Transverse colon (tissue), 4 donors: ENCODE data around the gene C2CD4D. TPM values are rescaled to one million over a fixed set of nuclear protein-coding genes. Genes with fewer than 3 reads are reported as not detected.

Experiments used
- DNase-seq: peaks from one replicate; pipeline ENCODE4 v3.0.0-alpha.2; 2019
- H3K27ac ChIP-seq, 4 donors: fragments of 200-600 bp; sonication (generic); 2 replicates each; pipeline ENCODE4 v1.5.1; 2016 to 2018; ENCODE audit warnings: inconsistent platforms in 4 of 4
- H3K27me3 ChIP-seq: fragments of 200-600 bp; sonication (generic); 2 replicates; pipeline ENCODE4 v1.5.1; 2017; ENCODE audit warnings: inconsistent platforms
- H3K36me3 ChIP-seq, 4 donors: fragments of 200-600 bp; sonication (generic); 2 replicates each; pipeline ENCODE4 v1.5.1; 2017 to 2019; ENCODE audit warnings: inconsistent platforms in 4 of 4
- H3K4me1 ChIP-seq, 4 donors: fragments of 200-600 bp; sonication (generic); 2 replicates each; pipeline ENCODE4 v1.5.1; 2017 to 2020; ENCODE audit warnings: inconsistent platforms in 4 of 4
- H3K4me3 ChIP-seq, 4 donors: fragments of 200-600 bp; sonication (generic); 1 replicate in 1 of 4; 2 replicates in 3 of 4; pipeline versions ENCODE4 v1.5.1 to v1.6.1; 2017 to 2019; ENCODE audit warnings: inconsistent platforms in 4 of 4
- H3K9me3 ChIP-seq, 2 donors: fragments of 200-600 bp; sonication (generic); 2 replicates each; pipeline ENCODE4 v1.5.1; 2017 to 2019; ENCODE audit warnings: inconsistent platforms in 2 of 2
- EP300 ChIP-seq: sonication (generic); formaldehyde crosslinking; IDR thresholded peaks from one replicate; pipeline ENCODE4 v1.6.1; 2017; ENCODE audit warnings: antibody characterized with exemption, low read depth
- POLR2A ChIP-seq: fragments of 450-650 bp; IDR thresholded peaks from one replicate; pipeline ENCODE4 v1.6.1; 2016; ENCODE audit warnings: antibody characterized with exemption, mild to moderate bottlenecking, moderate library complexity
- POLR2AphosphoS5 ChIP-seq, 3 donors: sonication (generic); formaldehyde crosslinking; IDR thresholded peaks; one replicate each; pipeline ENCODE4 v1.6.1; 2016; ENCODE audit warnings: antibody characterized with exemption in 3 of 3
- whole genome bisulfite sequencing, 2 donors: methylation state at CpG; one replicate each; pipeline ENCODE4 v1.1.5; 2018; ENCODE audit warnings: low coverage in 1 of 2; 5-methylcytosine and 5-hydroxymethylcytosine counted together
- in situ Hi-C, 4 donors: fragments of 200-750 bp; cut with MboI; loops; one replicate each; pipeline versions ENCODE4 v1.15.0 to v1.15.1; 2017; ENCODE audit warnings: low sequenced_read_pairs in 3 of 4, low pct_ligation_motif_present in 1 of 4, low pct_unique_long_range_greater_than_20kb in 1 of 4
- intact Hi-C: fragments of 100-400 bp; cut with DNase I; formaldehyde crosslinking; loops from one replicate; pipeline ENCODE4 v1.15.1; 2023; ENCODE audit warnings: low total_unique reads
- small RNA-seq, 4 donors: library from RNA; depleted of rRNA; stranded (forward); fragments of <200 nt; gene quantifications; one replicate each; pipeline ENCODE3, GENCODE V24; 2016
- total RNA-seq, 4 donors: library from RNA; depleted of rRNA; stranded (reverse); fragments of >200 nt; gene quantifications; one replicate each; pipeline ENCODE4 v1.1.0, GENCODE V29; 2016
- TF ChIP-seq, protein P1 (sequence below), 5 experiments: fragments of 200-600 bp in 3 of 5; fragments of 450-650 bp in 2 of 5; sonication (generic) in 3 of 5; IDR thresholded peaks; 1 replicate in 2 of 5; 2 replicates in 3 of 5; pipeline ENCODE4 v1.5.1; 2016 to 2017; ENCODE audit warnings: antibody characterized with exemption in 5 of 5, inconsistent platforms in 3 of 5, mild to moderate bottlenecking in 2 of 5, moderate library complexity in 1 of 5

The C2CD4D gene
- total RNA-seq, 4 donors from 2014 or later, result not detected

DNA sequence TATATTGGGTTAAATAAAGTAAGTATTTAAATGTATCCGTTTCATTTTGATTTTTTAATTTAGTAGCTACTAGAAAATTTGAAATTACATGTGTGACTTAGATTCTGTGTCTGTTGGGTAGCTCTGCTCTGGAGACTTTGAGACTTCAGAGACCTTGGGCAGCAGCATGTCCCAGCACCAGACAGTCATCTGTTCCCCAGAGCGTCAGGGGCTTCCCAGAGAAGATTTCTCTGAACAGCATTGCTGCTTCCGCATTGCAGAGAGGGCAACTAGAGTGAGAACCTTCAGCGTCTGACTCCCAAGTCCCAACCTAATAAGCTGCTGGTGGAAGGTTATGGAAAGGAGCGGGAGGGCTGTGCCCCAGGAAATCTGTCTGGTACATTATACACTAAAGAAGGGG, 41.0 kb downstream of the C2CD4D start:
- no peak for TF ChIP-seq EP300
- no peak for TF ChIP-seq POLR2AphosphoS5 (IDR thresholded peaks at IDR 0.05)
- TF ChIP-seq POLR2A, result no peak
- TF ChIP-seq, protein P1, sequence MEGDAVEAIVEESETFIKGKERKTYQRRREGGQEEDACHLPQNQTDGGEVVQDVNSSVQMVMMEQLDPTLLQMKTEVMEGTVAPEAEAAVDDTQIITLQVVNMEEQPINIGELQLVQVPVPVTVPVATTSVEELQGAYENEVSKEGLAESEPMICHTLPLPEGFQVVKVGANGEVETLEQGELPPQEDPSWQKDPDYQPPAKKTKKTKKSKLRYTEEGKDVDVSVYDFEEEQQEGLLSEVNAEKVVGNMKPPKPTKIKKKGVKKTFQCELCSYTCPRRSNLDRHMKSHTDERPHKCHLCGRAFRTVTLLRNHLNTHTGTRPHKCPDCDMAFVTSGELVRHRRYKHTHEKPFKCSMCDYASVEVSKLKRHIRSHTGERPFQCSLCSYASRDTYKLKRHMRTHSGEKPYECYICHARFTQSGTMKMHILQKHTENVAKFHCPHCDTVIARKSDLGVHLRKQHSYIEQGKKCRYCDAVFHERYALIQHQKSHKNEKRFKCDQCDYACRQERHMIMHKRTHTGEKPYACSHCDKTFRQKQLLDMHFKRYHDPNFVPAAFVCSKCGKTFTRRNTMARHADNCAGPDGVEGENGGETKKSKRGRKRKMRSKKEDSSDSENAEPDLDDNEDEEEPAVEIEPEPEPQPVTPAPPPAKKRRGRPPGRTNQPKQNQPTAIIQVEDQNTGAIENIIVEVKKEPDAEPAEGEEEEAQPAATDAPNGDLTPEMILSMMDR (IDR thresholded peaks at IDR 0.05), result no peak
- in situ Hi-C loops, result no loop called here
- Histone ChIP-seq H3K9me3 (no peaks in the 10 kb centered on the region), H3K4me3 (no peak overlapping the region), H3K36me3 (no peaks in the 10 kb centered on the region), H3K27me3 (peaks cover 3% of the 10 kb centered on the region), H3K4me1 (no peaks in the 10 kb centered on the region), H3K27ac (no peak overlapping the region)
- intact Hi-C loops, result no loop called here
- no peak for DNase-seq
- WGBS, 2 donors, result 90 to 97% methylated on average over 2 to 5 of the region's 5 CpGs

DNA sequence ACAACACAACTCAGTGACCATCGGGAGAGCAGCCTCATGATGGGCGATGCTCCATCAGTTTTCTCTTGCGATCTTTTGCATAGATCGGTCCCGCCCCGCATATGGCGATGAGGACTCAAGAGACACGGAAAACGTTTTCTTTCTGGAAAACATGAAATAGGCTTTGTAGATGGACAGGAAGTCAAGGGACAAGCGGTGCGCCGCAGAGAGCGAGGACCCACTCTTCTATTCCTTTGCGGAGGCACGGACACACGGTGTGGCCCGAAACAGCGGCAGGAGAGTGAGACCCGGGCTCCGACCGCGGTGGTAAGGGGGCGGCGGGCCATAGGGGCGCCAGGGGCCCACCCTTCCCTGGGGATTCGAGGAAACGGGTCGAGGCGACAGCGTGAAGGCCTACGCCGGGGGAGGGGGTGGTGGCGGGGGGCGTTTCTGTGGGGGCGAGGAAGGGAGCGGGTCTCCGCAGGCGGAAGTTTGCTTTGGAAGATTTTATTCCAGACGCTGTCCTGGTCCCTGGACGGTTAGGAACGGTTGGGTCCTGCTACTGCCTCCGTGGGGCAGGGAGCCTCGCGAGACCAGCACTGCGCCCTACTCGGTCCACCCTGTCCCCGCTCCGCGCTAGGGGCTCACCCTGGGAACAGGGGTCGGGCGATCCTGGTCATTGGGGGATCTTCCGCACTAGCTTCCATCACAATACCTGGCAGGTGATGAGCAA, 48.5 kb downstream of the C2CD4D start:
- 0% methylated on average over 14 to 41 of the region's 52 CpGs for WGBS, 2 donors
- Histone ChIP-seq H3K27ac (peak overlapping the region; percentile 82 to 87 (median 84)), H3K9me3 (no peaks in the 10 kb centered on the region), H3K4me3 (peak overlapping the region; percentile 59 to 93 (median 72)), H3K4me1 (peaks cover 0 to 19% (median 7%) of the 10 kb centered on the region in 4 donors), H3K27me3 (no peaks in the 10 kb centered on the region), H3K36me3 (no peaks in the 10 kb centered on the region)
- DNase-seq, result peak; percentile 48
- TF ChIP-seq EP300, result no peak
- TF ChIP-seq POLR2AphosphoS5 (IDR thresholded peaks at IDR 0.05), result no peak
- TF ChIP-seq POLR2A, result no peak
- TF ChIP-seq, protein P1 (IDR thresholded peaks at IDR 0.05), result no peak
- intact Hi-C loops (no loop called here), in situ Hi-C loops (no loop called here)

DNA sequence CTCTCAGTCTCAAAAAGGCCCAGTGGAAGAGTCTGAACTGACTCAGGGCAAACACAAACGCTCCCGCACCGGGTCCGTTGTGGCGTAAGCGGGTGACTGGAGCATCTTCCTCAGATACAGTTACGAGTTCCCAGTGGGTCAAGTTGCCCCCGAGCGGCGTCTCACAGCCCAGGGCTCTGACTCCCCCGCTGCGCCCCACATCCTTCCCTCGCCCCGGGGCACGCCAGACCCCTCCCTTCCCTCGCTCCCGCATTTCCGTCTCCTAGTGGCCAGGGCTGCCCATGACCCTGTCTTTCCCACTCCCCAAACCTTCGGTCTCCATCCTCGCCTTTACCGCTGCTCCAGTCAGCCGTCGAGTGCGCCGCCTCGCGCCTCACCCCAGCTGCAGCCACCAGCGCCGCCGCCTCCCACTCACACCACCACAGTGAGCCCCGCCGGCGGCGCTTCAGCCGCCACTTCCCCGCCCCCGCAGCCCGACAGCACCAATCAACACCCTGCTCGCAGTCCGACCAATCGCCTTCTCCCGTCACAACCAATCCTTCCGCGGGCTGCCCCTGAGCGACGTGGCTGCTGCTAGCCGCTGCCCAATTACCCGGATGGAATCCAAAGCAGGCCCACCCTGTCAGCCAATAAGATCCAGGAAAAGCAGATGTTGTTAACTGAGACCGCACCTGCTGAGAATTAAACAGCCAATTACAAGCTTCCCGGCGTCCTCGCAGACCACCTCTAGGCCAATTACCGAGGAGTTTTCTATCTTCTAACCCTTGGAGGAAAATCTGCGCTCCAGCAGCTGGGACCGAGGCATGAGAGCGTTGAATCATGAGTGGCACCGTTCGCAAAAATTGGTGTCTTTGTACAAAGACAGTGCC, 49.3 kb downstream of the C2CD4D start, which contains the start of gene TDRKH:
Gene TDRKH (minus strand): TSS at position 430 of the 869 bp plus-strand sequence. CDS start 7,478 bp downstream, outside the sequence.
- intact Hi-C loops (no loop called here), in situ Hi-C loops (no loop called here)
- TF ChIP-seq POLR2A (peak; percentile 69), POLR2AphosphoS5 (IDR thresholded peaks at IDR 0.05) (peak; percentile 48 to 86 (median 61)), EP300 (no peak)
- TF ChIP-seq, protein P1 (IDR thresholded peaks at IDR 0.05), result peak; percentile 10 to 59 (median 32)
- Histone ChIP-seq H3K36me3 (no peaks in the 10 kb centered on the region), H3K27ac (peak within 1 kb of the TSS; percentile 82 to 87 (median 84)), H3K27me3 (no peaks in the 10 kb centered on the region), H3K4me1 (peaks cover 0 to 19% (median 7%) of the 10 kb centered on the region in 4 donors), H3K4me3 (peak within 1 kb of the TSS; percentile 59 to 93 (median 72)), H3K9me3 (no peaks in the 10 kb centered on the region)
- WGBS, 2 donors, result 0 to 1% methylated on average over 14 to 55 of the region's 58 CpGs
- DNase-seq, result peak; percentile 98

Small RNAs within 50 kb of the gene (small RNA-seq; reads per million reads assigned to genes)
- gene RF00019, result 0 reads per million in 4 donors

Other genes with a start within 250 kb of the C2CD4D start
- 10 to 100 TPM; 11.5 to 37.0 (median 24.6) TPM for gene SNX27, start 227.8 kb downstream of the C2CD4D start, total RNA-seq
- gene CELF3, start 123.0 kb downstream of the C2CD4D start, total RNA-seq, result 1 to 10 TPM in 3 of 4 donors, not detected in 1; 1.3 to 2.7 (median 1.6) TPM
- not detected for gene RIIAD1, start 118.3 kb downstream of the C2CD4D start, total RNA-seq
- 100 to 1,000 TPM in 1 of 4 donors, 10 to 100 TPM in 3; 20.2 to 138 (median 40.1) TPM for gene MRPL9, start 76.3 kb downstream of the C2CD4D start, total RNA-seq
- gene TDRKH, start 49.3 kb downstream of the C2CD4D start, total RNA-seq, result 1 to 10 TPM in 3 of 4 donors, under 1 TPM in 1; 0.80 to 5.4 (median 4.0) TPM
- under 1 TPM in 2 of 4 donors, not detected in 2; 0.14 to 0.48 TPM for gene LINGO4, start 34.4 kb downstream of the C2CD4D start, total RNA-seq
- gene RORC, start 8.0 kb downstream of the C2CD4D start, total RNA-seq, result 10 to 100 TPM in 3 of 4 donors, 1 to 10 TPM in 1; 3.4 to 34.3 (median 32.0) TPM
- not detected for gene THEM5, start 13.9 kb upstream of the C2CD4D start, total RNA-seq
- gene THEM4, start 69.7 kb upstream of the C2CD4D start, total RNA-seq, result 10 to 100 TPM in 2 of 4 donors, 1 to 10 TPM in 2; 4.6 to 21.8 (median 9.5) TPM
- gene S100A10, start 154.0 kb upstream of the C2CD4D start, total RNA-seq, result 100 to 1,000 TPM in 3 of 4 donors, 10 to 100 TPM in 1; 59.1 to 289 (median 251) TPM
- gene S100A11, start 197.2 kb upstream of the C2CD4D start, total RNA-seq, result 100 to 1,000 TPM in 1 of 4 donors, 10 to 100 TPM in 3; 35.6 to 108 (median 54.8) TPM
- gene TCHHL1, start 249.2 kb upstream of the C2CD4D start, total RNA-seq, result not detected